Renal pelvis (tissue), 4 donors: Measurements from ENCODE around the gene RAB34. TPM values are rescaled to one million over a fixed set of nuclear protein-coding genes. Genes with fewer than 3 reads are reported as not detected.

Source experiments
- DNase-seq: peaks from one replicate; pipeline ENCODE4 v3.0.0-alpha.2; 2013
- polyA plus RNA-seq, 3 donors: library from polyadenylated mRNA; unstranded; fragments of 120-200 nt; gene quantifications; one replicate each; pipeline ENCODE4 v1.2.1, GENCODE V29; 2013; ENCODE audit not compliant: insufficient read length in 3 of 3

Gene RAB34
- polyA plus RNA-seq, 3 donors, result 155 to 193 (median 178) TPM

DNA sequence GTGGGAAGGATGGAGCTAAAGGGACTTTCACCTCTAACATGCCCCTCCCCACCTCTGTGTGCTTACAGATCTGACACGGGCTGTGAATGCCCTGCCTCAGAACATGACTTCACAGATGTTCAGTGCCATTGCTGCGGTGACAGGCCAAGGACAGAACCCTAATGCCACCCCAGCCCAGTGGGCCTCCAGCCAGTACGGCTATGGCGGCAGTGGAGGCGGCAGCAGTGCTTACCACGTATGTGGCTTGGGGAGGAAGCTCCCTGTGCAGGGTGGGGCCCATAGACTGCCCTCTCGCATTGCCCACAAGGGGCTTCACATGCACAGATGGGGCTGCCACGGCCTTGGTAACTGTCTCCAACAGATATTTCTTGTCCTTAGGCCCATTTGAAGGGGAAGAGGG lies 17.4 kb downstream of the RAB34 start:
- DNase-seq, result no peak

- DNase-seq, result peak; percentile 17
Measured at GRCh38 chr17:28698253-28698941, 19.3 kb downstream of the RAB34 start.

GRCh38 chr17:28693869-28694268 lies 23.8 kb downstream of the RAB34 start:
- no peak for DNase-seq

- no peak for DNase-seq
Measured at GRCh38 chr17:28689011-28689410, 28.7 kb downstream of the RAB34 start.

GRCh38 chr17:28688481-28688880 lies 29.2 kb downstream of the RAB34 start:
- no peak for DNase-seq

DNA sequence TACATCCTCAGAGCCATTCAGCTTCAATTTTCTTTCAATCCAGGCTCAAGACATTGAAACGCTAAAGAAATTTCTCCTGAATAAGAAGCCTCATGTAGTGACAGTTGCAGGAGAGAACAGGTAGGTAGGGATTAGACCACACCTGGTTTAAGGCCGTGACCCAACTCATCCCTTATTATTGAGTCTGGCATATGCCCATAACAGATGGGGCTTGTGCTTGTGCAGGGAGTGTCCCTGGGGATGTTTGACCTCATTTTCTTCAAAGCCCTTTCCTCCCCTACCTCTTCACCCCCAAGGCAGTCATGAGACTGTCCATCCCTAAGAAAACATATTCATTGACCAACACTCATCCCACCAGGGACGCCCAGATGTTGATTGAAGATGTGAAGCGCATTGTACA lies 31.4 kb downstream of the RAB34 start:
- no peak for DNase-seq

GRCh38 chr17:28685366-28685765 lies 32.3 kb downstream of the RAB34 start:
- no peak for DNase-seq

- peak; percentile 41 for DNase-seq
Measured at GRCh38 chr17:28684963-28685362, 32.7 kb downstream of the RAB34 start.

DNA sequence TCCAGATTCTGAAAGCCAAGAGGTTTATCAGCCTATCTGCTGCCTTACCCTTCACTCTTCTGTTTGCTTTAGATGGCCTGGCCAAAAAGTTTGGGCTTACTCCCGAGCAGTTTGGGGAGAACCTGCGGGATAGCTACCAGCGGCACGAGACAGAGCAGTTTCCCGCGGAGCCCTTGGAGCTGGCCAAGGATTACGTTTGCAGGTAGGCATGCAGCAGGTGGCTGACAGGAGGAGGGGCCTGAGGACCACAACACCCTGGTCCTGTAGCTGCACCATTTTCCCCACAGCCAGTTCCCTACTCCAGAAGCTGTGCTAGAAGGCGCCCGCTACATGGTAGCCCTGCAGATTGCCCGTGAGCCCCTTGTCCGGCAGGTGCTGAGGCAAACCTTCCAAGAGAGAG lies 35.0 kb downstream of the RAB34 start:
- DNase-seq, result no peak

DNA sequence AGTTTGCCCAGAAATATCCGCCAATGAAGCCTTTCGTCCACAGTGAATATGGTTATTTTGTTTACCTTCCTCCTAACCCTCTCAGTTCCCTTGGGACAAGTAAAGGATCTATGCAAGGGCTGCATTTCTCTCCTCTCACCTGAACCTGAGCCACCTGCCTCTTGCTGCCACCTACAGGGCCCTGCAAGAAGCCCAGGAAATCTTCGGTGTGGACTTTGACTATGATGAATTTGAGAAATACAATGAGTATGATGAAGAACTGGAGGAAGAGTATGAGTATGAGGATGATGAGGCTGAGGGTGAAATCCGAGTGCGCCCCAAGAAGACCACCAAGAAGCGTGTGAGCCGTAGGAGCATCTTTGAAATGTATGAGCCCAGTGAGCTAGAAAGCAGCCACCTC lies 41.7 kb downstream of the RAB34 start:
- DNase-seq, result no peak

- DNase-seq, result no peak
Measured at GRCh38 chr17:28675490-28675889, 42.2 kb downstream of the RAB34 start.

DNA sequence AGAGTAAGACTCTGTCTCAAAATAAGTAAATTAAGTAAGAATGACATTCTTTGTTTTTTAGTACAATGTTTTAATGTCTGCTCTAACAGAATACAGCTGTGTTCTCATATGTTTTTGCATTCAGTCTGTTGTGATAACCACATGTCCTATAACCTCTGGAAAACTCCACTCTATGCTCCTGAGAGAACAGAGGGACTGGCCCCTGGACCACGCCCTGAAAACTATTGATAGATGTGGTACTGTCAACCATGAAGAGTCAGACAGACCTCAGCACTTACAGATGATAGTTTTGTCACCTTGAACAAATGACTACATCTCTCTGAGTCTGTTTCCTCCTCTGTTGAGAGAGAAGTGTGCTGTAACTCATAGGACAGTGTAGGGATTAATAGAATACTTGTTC lies 47.8 kb downstream of the RAB34 start:
- DNase-seq, result no peak

GRCh38 chr17:28667870-28668269 lies 49.8 kb downstream of the RAB34 start:
- DNase-seq, result no peak

DNA sequence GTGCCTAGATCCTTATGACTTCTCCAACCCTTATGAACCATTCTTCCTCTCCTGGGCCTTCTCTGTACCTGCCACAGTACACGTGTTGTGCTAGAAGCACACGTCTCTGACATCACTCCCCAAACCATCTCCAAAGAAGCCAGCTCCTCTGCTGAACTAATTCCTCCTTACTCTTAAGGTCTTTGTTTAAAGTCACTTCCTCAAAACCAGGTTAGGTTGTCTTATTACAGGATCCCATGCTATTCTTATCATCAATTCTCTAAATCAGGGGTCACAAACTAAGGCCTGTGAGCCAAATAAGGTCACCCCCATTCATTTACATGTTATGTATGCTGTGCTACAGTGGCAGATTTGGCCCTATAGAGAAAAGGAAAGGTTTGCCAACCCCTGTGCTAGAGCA lies 51.7 kb downstream of the RAB34 start:
- no peak for DNase-seq

Other genes with a start within 250 kb of the RAB34 start
- gene SLC13A2, start 244.2 kb downstream of the RAB34 start, polyA plus RNA-seq, result 10 to 100 TPM; 13.0 to 18.8 (median 16.9) TPM
- under 1 TPM; 0.47 to 0.69 (median 0.57) TPM for gene FOXN1, start 211.5 kb downstream of the RAB34 start, polyA plus RNA-seq
- gene UNC119, start 165.2 kb downstream of the RAB34 start, polyA plus RNA-seq, result 10 to 100 TPM; 60.8 to 78.8 (median 70.3) TPM
- 100 to 1,000 TPM in 2 of 3 donors, 10 to 100 TPM in 1; 95.6 to 111 (median 107) TPM for gene PIGS, start 146.3 kb downstream of the RAB34 start, polyA plus RNA-seq
- gene ALDOC, start 141.0 kb downstream of the RAB34 start, polyA plus RNA-seq, result 10 to 100 TPM; 29.6 to 31.2 (median 30.1) TPM
- 10 to 100 TPM; 61.9 to 65.9 (median 63.4) TPM for gene SPAG5, start 118.8 kb downstream of the RAB34 start, polyA plus RNA-seq
- 10 to 100 TPM; 10.6 to 31.7 (median 29.3) TPM for gene RSKR, start 103.7 kb downstream of the RAB34 start, polyA plus RNA-seq
- gene BLTP2, start 72.7 kb downstream of the RAB34 start, polyA plus RNA-seq, result 100 to 1,000 TPM in 1 of 3 donors, 10 to 100 TPM in 2; 86.0 to 106 (median 99.9) TPM
- 10 to 100 TPM; 76.3 to 87.5 (median 79.7) TPM for gene SDF2, start 56.0 kb downstream of the RAB34 start, polyA plus RNA-seq
- 10 to 100 TPM; 68.0 to 81.6 (median 80.7) TPM for gene SUPT6H, start 55.7 kb downstream of the RAB34 start, polyA plus RNA-seq
- gene PROCA1, start 6.0 kb downstream of the RAB34 start, polyA plus RNA-seq, result 10 to 100 TPM in 2 of 3 donors, 1 to 10 TPM in 1; 4.3 to 11.2 (median 10.3) TPM
- 100 to 1,000 TPM; 804 to 896 (median 874) TPM for gene RPL23A, start 2.1 kb upstream of the RAB34 start, polyA plus RNA-seq
- gene TLCD1, start 8.4 kb upstream of the RAB34 start, polyA plus RNA-seq, result 10 to 100 TPM; 16.6 to 19.8 (median 18.5) TPM
- gene NEK8, start 10.9 kb upstream of the RAB34 start, polyA plus RNA-seq, result 10 to 100 TPM in 2 of 3 donors, 1 to 10 TPM in 1; 7.1 to 13.8 (median 12.4) TPM
- gene TRAF4, start 26.1 kb upstream of the RAB34 start, polyA plus RNA-seq, result 100 to 1,000 TPM; 133 to 163 (median 136) TPM
- 10 to 100 TPM; 21.8 to 23.6 (median 22.8) TPM for gene FAM222B, start 124.9 kb upstream of the RAB34 start, polyA plus RNA-seq
- 10 to 100 TPM; 69.8 to 74.2 (median 74.1) TPM for gene ERAL1, start 137.1 kb upstream of the RAB34 start, polyA plus RNA-seq
- gene FLOT2, start 179.9 kb upstream of the RAB34 start, polyA plus RNA-seq, result 100 to 1,000 TPM in 1 of 3 donors, 10 to 100 TPM in 2; 93.4 to 108 (median 95.7) TPM
- 10 to 100 TPM; 16.0 to 18.7 (median 17.5) TPM for gene DHRS13, start 185.2 kb upstream of the RAB34 start, polyA plus RNA-seq
- gene PHF12, start 233.7 kb upstream of the RAB34 start, polyA plus RNA-seq, result 10 to 100 TPM; 55.0 to 61.1 (median 58.0) TPM